Measurements from ENCODE around the gene HSD17B1. TPM values are rescaled to one million over a fixed set of nuclear protein-coding genes. Genes with fewer than 3 reads are reported as not detected.

The HSD17B1 gene
- total and polyA plus RNA-seq, 2 of the 13 experiments (the other 11 are each of a cell fraction or from before 2014, with no cell fraction given) = 0.54 to 0.93 TPM

DNA sequence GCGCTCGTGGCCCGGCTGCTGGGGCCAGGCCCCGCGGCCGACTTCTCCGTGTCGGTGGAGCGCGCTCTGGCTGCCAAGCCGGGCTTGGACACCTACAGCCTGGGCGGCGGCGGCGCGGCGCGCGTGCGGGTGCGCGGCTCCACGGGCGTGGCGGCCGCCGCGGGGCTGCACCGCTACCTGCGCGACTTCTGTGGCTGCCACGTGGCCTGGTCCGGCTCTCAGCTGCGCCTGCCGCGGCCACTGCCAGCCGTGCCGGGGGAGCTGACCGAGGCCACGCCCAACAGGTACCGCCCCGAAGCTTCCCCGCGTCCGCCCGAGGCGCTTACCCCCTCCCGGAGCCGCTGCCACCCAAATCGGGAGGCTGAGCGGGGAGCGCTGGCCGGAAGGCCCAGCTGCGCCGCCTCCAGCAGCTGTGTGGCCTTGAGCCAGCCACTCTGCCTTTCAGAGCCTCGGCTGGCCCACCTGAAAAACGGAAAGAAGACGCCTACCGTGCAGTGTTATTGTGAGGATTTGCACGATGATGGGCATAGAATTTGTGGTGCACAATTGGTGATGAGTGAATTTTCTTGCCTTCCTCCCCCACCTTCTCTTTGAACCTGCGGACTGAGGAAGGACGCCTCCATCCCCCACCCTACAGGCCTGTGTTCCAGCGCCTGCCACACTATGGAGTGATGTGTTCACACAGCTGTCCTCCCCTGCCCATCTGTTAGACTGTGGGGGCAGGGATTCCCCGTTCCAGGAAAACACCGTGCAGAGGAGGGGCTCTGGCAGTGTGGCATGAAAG, 16.2 kb upstream of the HSD17B1 start (continued):
- TF ChIP-seq, protein P1, sequence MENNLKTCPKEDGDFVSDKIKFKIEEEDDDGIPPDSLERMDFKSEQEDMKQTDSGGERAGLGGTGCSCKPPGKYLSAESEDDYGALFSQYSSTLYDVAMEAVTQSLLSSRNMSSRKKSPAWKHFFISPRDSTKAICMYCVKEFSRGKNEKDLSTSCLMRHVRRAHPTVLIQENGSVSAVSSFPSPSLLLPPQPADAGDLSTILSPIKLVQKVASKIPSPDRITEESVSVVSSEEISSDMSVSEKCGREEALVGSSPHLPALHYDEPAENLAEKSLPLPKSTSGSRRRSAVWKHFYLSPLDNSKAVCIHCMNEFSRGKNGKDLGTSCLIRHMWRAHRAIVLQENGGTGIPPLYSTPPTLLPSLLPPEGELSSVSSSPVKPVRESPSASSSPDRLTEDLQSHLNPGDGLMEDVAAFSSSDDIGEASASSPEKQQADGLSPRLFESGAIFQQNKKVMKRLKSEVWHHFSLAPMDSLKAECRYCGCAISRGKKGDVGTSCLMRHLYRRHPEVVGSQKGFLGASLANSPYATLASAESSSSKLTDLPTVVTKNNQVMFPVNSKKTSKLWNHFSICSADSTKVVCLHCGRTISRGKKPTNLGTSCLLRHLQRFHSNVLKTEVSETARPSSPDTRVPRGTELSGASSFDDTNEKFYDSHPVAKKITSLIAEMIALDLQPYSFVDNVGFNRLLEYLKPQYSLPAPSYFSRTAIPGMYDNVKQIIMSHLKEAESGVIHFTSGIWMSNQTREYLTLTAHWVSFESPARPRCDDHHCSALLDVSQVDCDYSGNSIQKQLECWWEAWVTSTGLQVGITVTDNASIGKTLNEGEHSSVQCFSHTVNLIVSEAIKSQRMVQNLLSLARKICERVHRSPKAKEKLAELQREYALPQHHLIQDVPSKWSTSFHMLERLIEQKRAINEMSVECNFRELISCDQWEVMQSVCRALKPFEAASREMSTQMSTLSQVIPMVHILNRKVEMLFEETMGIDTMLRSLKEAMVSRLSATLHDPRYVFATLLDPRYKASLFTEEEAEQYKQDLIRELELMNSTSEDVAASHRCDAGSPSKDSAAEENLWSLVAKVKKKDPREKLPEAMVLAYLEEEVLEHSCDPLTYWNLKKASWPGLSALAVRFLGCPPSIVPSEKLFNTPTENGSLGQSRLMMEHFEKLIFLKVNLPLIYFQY (CRISPR knock-in tag; IDR thresholded peaks at IDR 0.05; ENCODE audit: borderline replicate concordance) = no peak; the same call in 1 of the 2 replicates
- TF ChIP-seq, protein P2, sequence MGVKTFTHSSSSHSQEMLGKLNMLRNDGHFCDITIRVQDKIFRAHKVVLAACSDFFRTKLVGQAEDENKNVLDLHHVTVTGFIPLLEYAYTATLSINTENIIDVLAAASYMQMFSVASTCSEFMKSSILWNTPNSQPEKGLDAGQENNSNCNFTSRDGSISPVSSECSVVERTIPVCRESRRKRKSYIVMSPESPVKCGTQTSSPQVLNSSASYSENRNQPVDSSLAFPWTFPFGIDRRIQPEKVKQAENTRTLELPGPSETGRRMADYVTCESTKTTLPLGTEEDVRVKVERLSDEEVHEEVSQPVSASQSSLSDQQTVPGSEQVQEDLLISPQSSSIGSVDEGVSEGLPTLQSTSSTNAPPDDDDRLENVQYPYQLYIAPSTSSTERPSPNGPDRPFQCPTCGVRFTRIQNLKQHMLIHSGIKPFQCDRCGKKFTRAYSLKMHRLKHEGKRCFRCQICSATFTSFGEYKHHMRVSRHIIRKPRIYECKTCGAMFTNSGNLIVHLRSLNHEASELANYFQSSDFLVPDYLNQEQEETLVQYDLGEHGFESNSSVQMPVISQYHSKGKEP (CRISPR knock-in tag; IDR thresholded peaks at IDR 0.05) = peak; percentile 72; the same call in 1 of the 2 replicates
- TF ChIP-seq ZNF546 (CRISPR knock-in tag; conservative IDR thresholded peaks at IDR 0.05) (peak; percentile 80), ARNTL (CRISPR knock-in tag; IDR thresholded peaks at IDR 0.05) (peak; percentile 18; the same call in 1 of the 2 replicates), ZMYM4 (CRISPR knock-in tag; IDR thresholded peaks at IDR 0.05) (peak; percentile 80), ELF1 (CRISPR knock-in tag; IDR thresholded peaks at IDR 0.05) (peak; percentile 80), HOXA3 (CRISPR knock-in tag; IDR thresholded peaks at IDR 0.05) (peak; percentile 69), CCAR2 (optimal IDR thresholded peaks at IDR 0.05; ENCODE audit: low read depth, low read length) (peak; percentile 54), ZNF33A (CRISPR knock-in tag; IDR thresholded peaks at IDR 0.05; ENCODE audit: borderline replicate concordance) (no peak)
- TF ChIP-seq, protein P3, sequence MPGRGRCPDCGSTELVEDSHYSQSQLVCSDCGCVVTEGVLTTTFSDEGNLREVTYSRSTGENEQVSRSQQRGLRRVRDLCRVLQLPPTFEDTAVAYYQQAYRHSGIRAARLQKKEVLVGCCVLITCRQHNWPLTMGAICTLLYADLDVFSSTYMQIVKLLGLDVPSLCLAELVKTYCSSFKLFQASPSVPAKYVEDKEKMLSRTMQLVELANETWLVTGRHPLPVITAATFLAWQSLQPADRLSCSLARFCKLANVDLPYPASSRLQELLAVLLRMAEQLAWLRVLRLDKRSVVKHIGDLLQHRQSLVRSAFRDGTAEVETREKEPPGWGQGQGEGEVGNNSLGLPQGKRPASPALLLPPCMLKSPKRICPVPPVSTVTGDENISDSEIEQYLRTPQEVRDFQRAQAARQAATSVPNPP (CRISPR knock-in tag; IDR thresholded peaks at IDR 0.05) = peak; percentile 97
- TF ChIP-seq, protein P4, sequence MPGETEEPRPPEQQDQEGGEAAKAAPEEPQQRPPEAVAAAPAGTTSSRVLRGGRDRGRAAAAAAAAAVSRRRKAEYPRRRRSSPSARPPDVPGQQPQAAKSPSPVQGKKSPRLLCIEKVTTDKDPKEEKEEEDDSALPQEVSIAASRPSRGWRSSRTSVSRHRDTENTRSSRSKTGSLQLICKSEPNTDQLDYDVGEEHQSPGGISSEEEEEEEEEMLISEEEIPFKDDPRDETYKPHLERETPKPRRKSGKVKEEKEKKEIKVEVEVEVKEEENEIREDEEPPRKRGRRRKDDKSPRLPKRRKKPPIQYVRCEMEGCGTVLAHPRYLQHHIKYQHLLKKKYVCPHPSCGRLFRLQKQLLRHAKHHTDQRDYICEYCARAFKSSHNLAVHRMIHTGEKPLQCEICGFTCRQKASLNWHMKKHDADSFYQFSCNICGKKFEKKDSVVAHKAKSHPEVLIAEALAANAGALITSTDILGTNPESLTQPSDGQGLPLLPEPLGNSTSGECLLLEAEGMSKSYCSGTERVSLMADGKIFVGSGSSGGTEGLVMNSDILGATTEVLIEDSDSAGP (CRISPR knock-in tag; IDR thresholded peaks at IDR 0.05; ENCODE audit: borderline replicate concordance) = peak; percentile 93; the same call in 1 of the 2 replicates
- TF ChIP-seq, protein P5, sequence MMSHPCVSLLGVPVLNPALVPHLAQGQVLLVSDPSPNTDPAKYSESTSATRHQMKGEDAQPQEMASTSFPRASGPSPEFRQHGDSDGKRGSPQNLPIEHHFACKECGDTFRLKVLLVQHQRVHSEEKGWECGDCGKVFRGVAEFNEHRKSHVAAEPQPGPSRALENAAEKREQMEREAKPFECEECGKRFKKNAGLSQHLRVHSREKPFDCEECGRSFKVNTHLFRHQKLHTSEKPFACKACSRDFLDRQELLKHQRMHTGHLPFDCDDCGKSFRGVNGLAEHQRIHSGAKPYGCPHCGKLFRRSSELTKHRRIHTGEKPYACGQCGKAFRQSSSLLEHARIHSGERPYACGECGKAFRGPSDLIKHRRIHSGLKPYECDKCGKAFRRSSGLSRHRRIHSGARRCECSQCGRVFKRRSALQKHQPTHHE (CRISPR knock-in tag; IDR thresholded peaks at IDR 0.05; ENCODE audit: borderline replicate concordance) = peak; percentile 53; the same call in 1 of the 2 replicates
- TF ChIP-seq, protein P6, sequence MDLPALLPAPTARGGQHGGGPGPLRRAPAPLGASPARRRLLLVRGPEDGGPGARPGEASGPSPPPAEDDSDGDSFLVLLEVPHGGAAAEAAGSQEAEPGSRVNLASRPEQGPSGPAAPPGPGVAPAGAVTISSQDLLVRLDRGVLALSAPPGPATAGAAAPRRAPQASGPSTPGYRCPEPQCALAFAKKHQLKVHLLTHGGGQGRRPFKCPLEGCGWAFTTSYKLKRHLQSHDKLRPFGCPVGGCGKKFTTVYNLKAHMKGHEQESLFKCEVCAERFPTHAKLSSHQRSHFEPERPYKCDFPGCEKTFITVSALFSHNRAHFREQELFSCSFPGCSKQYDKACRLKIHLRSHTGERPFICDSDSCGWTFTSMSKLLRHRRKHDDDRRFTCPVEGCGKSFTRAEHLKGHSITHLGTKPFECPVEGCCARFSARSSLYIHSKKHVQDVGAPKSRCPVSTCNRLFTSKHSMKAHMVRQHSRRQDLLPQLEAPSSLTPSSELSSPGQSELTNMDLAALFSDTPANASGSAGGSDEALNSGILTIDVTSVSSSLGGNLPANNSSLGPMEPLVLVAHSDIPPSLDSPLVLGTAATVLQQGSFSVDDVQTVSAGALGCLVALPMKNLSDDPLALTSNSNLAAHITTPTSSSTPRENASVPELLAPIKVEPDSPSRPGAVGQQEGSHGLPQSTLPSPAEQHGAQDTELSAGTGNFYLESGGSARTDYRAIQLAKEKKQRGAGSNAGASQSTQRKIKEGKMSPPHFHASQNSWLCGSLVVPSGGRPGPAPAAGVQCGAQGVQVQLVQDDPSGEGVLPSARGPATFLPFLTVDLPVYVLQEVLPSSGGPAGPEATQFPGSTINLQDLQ (CRISPR knock-in tag; IDR thresholded peaks at IDR 0.05) = no peak
- TF ChIP-seq, protein P7, sequence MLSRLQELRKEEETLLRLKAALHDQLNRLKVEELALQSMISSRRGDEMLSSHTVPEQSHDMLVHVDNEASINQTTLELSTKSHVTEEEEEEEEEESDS (CRISPR knock-in tag; IDR thresholded peaks at IDR 0.05; ENCODE audit: borderline replicate concordance) = peak; percentile 70; the same call in 1 of the 2 replicates
